ENCODE data around the gene TTYH1.

GRCh38 chr19:54387991-54388801 lies 27.1 kb upstream of the TTYH1 start:
- TF ChIP-seq EZH2 (IDR thresholded peaks at IDR 0.05) = no peak
- no peak for TF ChIP-seq POLR2AphosphoS5 (IDR thresholded peaks at IDR 0.05; ENCODE audit: borderline replicate concordance, low read depth, low read length)
- no peak for TF ChIP-seq FOXP2 (optimal IDR thresholded peaks at IDR 0.05; ENCODE audit: control extremely low read depth, extremely low read length, insufficient read depth)
